ENCODE results near the gene ANK3. TPM values are rescaled to one million over a fixed set of nuclear protein-coding genes. Genes with fewer than 3 reads are reported as not detected.
A peak's percentile ranks its signal among the peaks of the same experiment; 100 is the strongest.

The ANK3 gene
- total RNA-seq, 1 experiment from 2014 or later, result 0.97 TPM

GRCh38 chr10:60338786-60339185 is 50.9 kb downstream of the ANK3 start:
- no peak for DNase-seq (ENCODE audit: low read depth in 1 of 2, low spot score in 2 of 2)
- no peak overlapping the region for H3K4me3 ChIP-seq
- no peaks in the 10 kb centered on the region for H3K27me3 ChIP-seq (replicated peaks)
- no peaks in the 10 kb centered on the region for H3K9me3 ChIP-seq (replicated peaks)
- no peaks in the 10 kb centered on the region for H3K36me3 ChIP-seq
- no peaks in the 10 kb centered on the region for H3K4me1 ChIP-seq (replicated peaks)
- no peak overlapping the region for H3K27ac ChIP-seq

GRCh38 chr10:60338002-60338564 is 51.6 kb downstream of the ANK3 start:
- no peaks in the 10 kb centered on the region for H3K36me3 ChIP-seq

GRCh38 chr10:60336901-60337630 is 52.6 kb downstream of the ANK3 start:
- no peak for DNase-seq (ENCODE audit: low read depth in 1 of 2, low spot score in 2 of 2)
- Histone ChIP-seq H3K4me3 (no peak overlapping the region), H3K9me3 (replicated peaks) (no peaks in the 10 kb centered on the region), H3K27ac (no peak overlapping the region), H3K27me3 (replicated peaks) (no peaks in the 10 kb centered on the region), H3K36me3 (no peaks in the 10 kb centered on the region), H3K4me1 (replicated peaks) (no peaks in the 10 kb centered on the region)

More at GRCh38 chr10:60338002-60338564, 51.6 kb downstream of the ANK3 start:
- Histone ChIP-seq H3K9me3 (replicated peaks) (no peaks in the 10 kb centered on the region), H3K27me3 (replicated peaks) (no peaks in the 10 kb centered on the region), H3K4me1 (replicated peaks) (no peaks in the 10 kb centered on the region), H3K27ac (no peak overlapping the region), H3K4me3 (no peak overlapping the region)
- no peak for DNase-seq (ENCODE audit: low read depth in 1 of 2, low spot score in 2 of 2)

GRCh38 chr10:60335708-60336107 is 54.0 kb downstream of the ANK3 start:
- H3K9me3 ChIP-seq (replicated peaks), result no peaks in the 10 kb centered on the region
- no peaks in the 10 kb centered on the region for H3K36me3 ChIP-seq
- no peaks in the 10 kb centered on the region for H3K27me3 ChIP-seq (replicated peaks)
- no peak for DNase-seq (ENCODE audit: low read depth in 1 of 2, low spot score in 2 of 2)
- no peaks in the 10 kb centered on the region for H3K4me1 ChIP-seq (replicated peaks)
- no peak overlapping the region for H3K27ac ChIP-seq
- no peak overlapping the region for H3K4me3 ChIP-seq

GRCh38 chr10:60334991-60335390 is 54.7 kb downstream of the ANK3 start:
- DNase-seq (ENCODE audit: low read depth in 1 of 2, low spot score in 2 of 2), result no peak
- no peak overlapping the region for H3K27ac ChIP-seq

GRCh38 chr10:60332371-60332770 is 57.3 kb downstream of the ANK3 start:
- H3K9me3 ChIP-seq (replicated peaks), result no peaks in the 10 kb centered on the region
- no peaks in the 10 kb centered on the region for H3K4me1 ChIP-seq (replicated peaks)
- H3K27me3 ChIP-seq (replicated peaks), result no peaks in the 10 kb centered on the region
- H3K4me3 ChIP-seq, result no peak overlapping the region
- no peak overlapping the region for H3K27ac ChIP-seq
- DNase-seq (ENCODE audit: low read depth in 1 of 2, low spot score in 2 of 2), result no peak
- H3K36me3 ChIP-seq, result no peaks in the 10 kb centered on the region

More at GRCh38 chr10:60334991-60335390, 54.7 kb downstream of the ANK3 start:
- no peaks in the 10 kb centered on the region for H3K4me1 ChIP-seq (replicated peaks)
- H3K4me3 ChIP-seq, result no peak overlapping the region
- no peaks in the 10 kb centered on the region for H3K9me3 ChIP-seq (replicated peaks)
- H3K36me3 ChIP-seq, result no peaks in the 10 kb centered on the region
- no peaks in the 10 kb centered on the region for H3K27me3 ChIP-seq (replicated peaks)

- Histone ChIP-seq H3K9me3 (replicated peaks) (no peaks in the 10 kb centered on the region), H3K27ac (no peak overlapping the region), H3K36me3 (no peaks in the 10 kb centered on the region), H3K4me1 (replicated peaks) (no peaks in the 10 kb centered on the region), H3K27me3 (replicated peaks) (no peaks in the 10 kb centered on the region), H3K4me3 (no peak overlapping the region)
- no peak for DNase-seq (ENCODE audit: low read depth in 1 of 2, low spot score in 2 of 2)
Observed at GRCh38 chr10:60331886-60332285, 57.8 kb downstream of the ANK3 start.

- Histone ChIP-seq H3K4me1 (replicated peaks) (no peaks in the 10 kb centered on the region), H3K27ac (no peak overlapping the region), H3K36me3 (no peaks in the 10 kb centered on the region), H3K4me3 (no peak overlapping the region), H3K27me3 (replicated peaks) (no peaks in the 10 kb centered on the region), H3K9me3 (replicated peaks) (no peaks in the 10 kb centered on the region)
- no peak for DNase-seq (ENCODE audit: low read depth in 1 of 2, low spot score in 2 of 2)
Observed at GRCh38 chr10:60323162-60323561, 66.5 kb downstream of the ANK3 start.

GRCh38 chr10:60320666-60321065 is 69.0 kb downstream of the ANK3 start:
- no peak overlapping the region for H3K4me3 ChIP-seq
- H3K36me3 ChIP-seq, result no peaks in the 10 kb centered on the region
- no peak overlapping the region for H3K27ac ChIP-seq
- no peaks in the 10 kb centered on the region for H3K9me3 ChIP-seq (replicated peaks)
- H3K4me1 ChIP-seq (replicated peaks), result no peaks in the 10 kb centered on the region
- DNase-seq (ENCODE audit: low read depth in 1 of 2, low spot score in 2 of 2), result no peak
- no peaks in the 10 kb centered on the region for H3K27me3 ChIP-seq (replicated peaks)

- Histone ChIP-seq H3K4me1 (replicated peaks) (peaks cover 23% of the 10 kb centered on the region), H3K4me3 (no peak overlapping the region), H3K9me3 (replicated peaks) (no peaks in the 10 kb centered on the region), H3K36me3 (no peaks in the 10 kb centered on the region), H3K27ac (no peak overlapping the region), H3K27me3 (replicated peaks) (no peaks in the 10 kb centered on the region)
- no peak for DNase-seq (ENCODE audit: low read depth in 1 of 2, low spot score in 2 of 2)
Observed at GRCh38 chr10:60316029-60316428, 73.6 kb downstream of the ANK3 start.

- peaks cover 23% of the 10 kb centered on the region for H3K4me1 ChIP-seq (replicated peaks)
- H3K9me3 ChIP-seq (replicated peaks), result no peaks in the 10 kb centered on the region
- DNase-seq (ENCODE audit: low read depth in 1 of 2, low spot score in 2 of 2), result no peak
- H3K27me3 ChIP-seq (replicated peaks), result no peaks in the 10 kb centered on the region
- H3K36me3 ChIP-seq, result no peaks in the 10 kb centered on the region
- no peak overlapping the region for H3K4me3 ChIP-seq
- no peak overlapping the region for H3K27ac ChIP-seq
Observed at GRCh38 chr10:60315311-60315710, 74.4 kb downstream of the ANK3 start.

- Histone ChIP-seq H3K27ac (peak overlapping the region; percentile 5; the same call in 1 of the 2 replicates), H3K36me3 (no peaks in the 10 kb centered on the region), H3K4me1 (replicated peaks) (peaks cover 23% of the 10 kb centered on the region), H3K9me3 (replicated peaks) (no peaks in the 10 kb centered on the region), H3K27me3 (replicated peaks) (no peaks in the 10 kb centered on the region), H3K4me3 (no peak overlapping the region)
- DNase-seq (ENCODE audit: low read depth in 1 of 2, low spot score in 2 of 2), result peak in 1 of 2 experiments; percentile 47
Observed at GRCh38 chr10:60314069-60314940, 75.4 kb downstream of the ANK3 start.

GRCh38 chr10:60313589-60313952 is 76.1 kb downstream of the ANK3 start:
- H3K36me3 ChIP-seq, result no peaks in the 10 kb centered on the region
- no peaks in the 10 kb centered on the region for H3K9me3 ChIP-seq (replicated peaks)
- H3K4me3 ChIP-seq, result no peak overlapping the region
- peaks cover 23% of the 10 kb centered on the region for H3K4me1 ChIP-seq (replicated peaks)
- no peak overlapping the region for H3K27ac ChIP-seq
- H3K27me3 ChIP-seq (replicated peaks), result no peaks in the 10 kb centered on the region
- no peak for DNase-seq (ENCODE audit: low read depth in 1 of 2, low spot score in 2 of 2)

Data from SJSA1 (cell line).